Measurements from ENCODE around the gene CFAP157.

DNA sequence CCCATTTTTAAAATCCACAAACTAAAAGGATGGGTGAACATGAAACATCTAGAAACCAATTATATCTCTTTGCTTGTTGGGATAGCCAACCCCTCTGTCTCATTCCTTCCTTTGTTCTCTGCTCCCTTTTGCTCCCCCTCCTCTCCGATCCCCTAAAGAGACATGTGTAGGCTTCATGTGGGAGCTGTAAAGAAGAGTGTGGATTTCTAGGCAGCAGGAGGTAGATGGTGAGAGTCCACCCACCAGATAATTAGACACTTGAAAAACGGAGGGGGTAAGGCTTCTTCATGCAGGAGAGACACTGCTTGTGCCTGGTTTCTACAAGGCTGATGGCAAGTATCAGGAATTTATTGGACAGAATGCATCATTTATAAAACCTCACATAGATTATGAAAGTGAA, 27.3 kb upstream of the CFAP157 start:
- TF ChIP-seq, protein P1, sequence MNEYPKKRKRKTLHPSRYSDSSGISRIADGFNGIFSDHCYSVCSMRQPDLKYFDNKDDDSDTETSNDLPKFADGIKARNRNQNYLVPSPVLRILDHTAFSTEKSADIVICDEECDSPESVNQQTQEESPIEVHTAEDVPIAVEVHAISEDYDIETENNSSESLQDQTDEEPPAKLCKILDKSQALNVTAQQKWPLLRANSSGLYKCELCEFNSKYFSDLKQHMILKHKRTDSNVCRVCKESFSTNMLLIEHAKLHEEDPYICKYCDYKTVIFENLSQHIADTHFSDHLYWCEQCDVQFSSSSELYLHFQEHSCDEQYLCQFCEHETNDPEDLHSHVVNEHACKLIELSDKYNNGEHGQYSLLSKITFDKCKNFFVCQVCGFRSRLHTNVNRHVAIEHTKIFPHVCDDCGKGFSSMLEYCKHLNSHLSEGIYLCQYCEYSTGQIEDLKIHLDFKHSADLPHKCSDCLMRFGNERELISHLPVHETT (CRISPR knock-in tag; conservative IDR thresholded peaks at IDR 0.05) = no peak
- TF ChIP-seq, protein P2, sequence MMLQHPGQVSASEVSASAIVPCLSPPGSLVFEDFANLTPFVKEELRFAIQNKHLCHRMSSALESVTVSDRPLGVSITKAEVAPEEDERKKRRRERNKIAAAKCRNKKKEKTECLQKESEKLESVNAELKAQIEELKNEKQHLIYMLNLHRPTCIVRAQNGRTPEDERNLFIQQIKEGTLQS (CRISPR knock-in tag; IDR thresholded peaks at IDR 0.05) = no peak
- no peak for TF ChIP-seq MLLT10 (CRISPR knock-in tag; IDR thresholded peaks at IDR 0.05)
- no peak for TF ChIP-seq POLR2AphosphoS5 (IDR thresholded peaks at IDR 0.05; ENCODE audit: low read depth, low read length)
- no peak for TF ChIP-seq ZNF790 (CRISPR knock-in tag; IDR thresholded peaks at IDR 0.05; ENCODE audit: borderline replicate concordance)
- TF ChIP-seq, protein P3, sequence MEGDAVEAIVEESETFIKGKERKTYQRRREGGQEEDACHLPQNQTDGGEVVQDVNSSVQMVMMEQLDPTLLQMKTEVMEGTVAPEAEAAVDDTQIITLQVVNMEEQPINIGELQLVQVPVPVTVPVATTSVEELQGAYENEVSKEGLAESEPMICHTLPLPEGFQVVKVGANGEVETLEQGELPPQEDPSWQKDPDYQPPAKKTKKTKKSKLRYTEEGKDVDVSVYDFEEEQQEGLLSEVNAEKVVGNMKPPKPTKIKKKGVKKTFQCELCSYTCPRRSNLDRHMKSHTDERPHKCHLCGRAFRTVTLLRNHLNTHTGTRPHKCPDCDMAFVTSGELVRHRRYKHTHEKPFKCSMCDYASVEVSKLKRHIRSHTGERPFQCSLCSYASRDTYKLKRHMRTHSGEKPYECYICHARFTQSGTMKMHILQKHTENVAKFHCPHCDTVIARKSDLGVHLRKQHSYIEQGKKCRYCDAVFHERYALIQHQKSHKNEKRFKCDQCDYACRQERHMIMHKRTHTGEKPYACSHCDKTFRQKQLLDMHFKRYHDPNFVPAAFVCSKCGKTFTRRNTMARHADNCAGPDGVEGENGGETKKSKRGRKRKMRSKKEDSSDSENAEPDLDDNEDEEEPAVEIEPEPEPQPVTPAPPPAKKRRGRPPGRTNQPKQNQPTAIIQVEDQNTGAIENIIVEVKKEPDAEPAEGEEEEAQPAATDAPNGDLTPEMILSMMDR (CRISPR knock-in tag; IDR thresholded peaks at IDR 0.05) = no peak
- TF ChIP-seq, protein P4, sequence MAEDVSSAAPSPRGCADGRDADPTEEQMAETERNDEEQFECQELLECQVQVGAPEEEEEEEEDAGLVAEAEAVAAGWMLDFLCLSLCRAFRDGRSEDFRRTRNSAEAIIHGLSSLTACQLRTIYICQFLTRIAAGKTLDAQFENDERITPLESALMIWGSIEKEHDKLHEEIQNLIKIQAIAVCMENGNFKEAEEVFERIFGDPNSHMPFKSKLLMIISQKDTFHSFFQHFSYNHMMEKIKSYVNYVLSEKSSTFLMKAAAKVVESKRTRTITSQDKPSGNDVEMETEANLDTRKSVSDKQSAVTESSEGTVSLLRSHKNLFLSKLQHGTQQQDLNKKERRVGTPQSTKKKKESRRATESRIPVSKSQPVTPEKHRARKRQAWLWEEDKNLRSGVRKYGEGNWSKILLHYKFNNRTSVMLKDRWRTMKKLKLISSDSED (CRISPR knock-in tag; IDR thresholded peaks at IDR 0.05) = no peak
- TF ChIP-seq RAD21 (CRISPR knock-in tag; IDR thresholded peaks at IDR 0.05) = no peak
- no peak for TF ChIP-seq SNRNP70 (IDR thresholded peaks at IDR 0.05; ENCODE audit: low read depth, low read length)
- no peak for TF ChIP-seq ZSCAN20 (CRISPR knock-in tag; IDR thresholded peaks at IDR 0.05; ENCODE audit: borderline replicate concordance)
- TF ChIP-seq, protein P5, sequence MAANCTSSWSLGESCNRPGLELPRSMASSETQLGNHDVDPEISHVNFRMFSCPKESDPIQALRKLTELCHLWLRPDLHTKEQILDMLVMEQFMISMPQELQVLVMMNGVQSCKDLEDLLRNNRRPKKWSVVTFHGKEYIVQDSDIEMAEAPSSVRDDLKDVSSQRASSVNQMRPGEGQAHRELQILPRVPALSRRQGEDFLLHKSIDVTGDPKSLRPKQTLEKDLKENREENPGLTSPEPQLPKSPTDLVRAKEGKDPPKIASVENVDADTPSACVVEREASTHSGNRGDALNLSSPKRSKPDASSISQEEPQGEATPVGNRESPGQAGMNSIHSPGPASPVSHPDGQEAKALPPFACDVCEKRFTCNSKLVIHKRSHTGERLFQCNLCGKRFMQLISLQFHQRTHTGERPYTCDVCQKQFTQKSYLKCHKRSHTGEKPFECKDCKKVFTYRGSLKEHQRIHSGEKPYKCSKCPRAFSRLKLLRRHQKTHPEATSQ (CRISPR knock-in tag; IDR thresholded peaks at IDR 0.05; ENCODE audit: borderline replicate concordance) = no peak
